Prostate gland (tissue), 2 donors: ENCODE measurements around the gene N4BP2. TPM values are rescaled to one million over a fixed set of nuclear protein-coding genes. Genes with fewer than 3 reads are reported as not detected.
"Not testable (repeated sequence)": the region's sequence is repeated elsewhere in the genome, so short reads cannot be mapped to it uniquely, and the experiment has no call there.

Experiments used
- DNase-seq: peaks from one replicate; pipeline ENCODE4 v3.0.0-alpha.2; 2019; ENCODE audit warnings: low spot score
- H3K27ac ChIP-seq, 2 donors: fragments of 200-600 bp; sonication (generic); 2 replicates each; pipeline ENCODE4 v1.5.1; 2017 to 2019
- H3K27me3 ChIP-seq: fragments of 200-600 bp; sonication (generic); replicated peaks from 2 replicates; pipeline ENCODE4 v1.5.1; 2019; ENCODE audit not compliant: insufficient read depth
- H3K36me3 ChIP-seq, 2 donors: fragments of 200-600 bp; sonication (generic); 1 replicate in 1 of 2; 2 replicates in 1 of 2; pipeline versions ENCODE4 v1.5.1 to v1.8.1; 2017 to 2019
- H3K4me1 ChIP-seq: fragments of 200-600 bp; sonication (generic); replicated peaks from 2 replicates; pipeline ENCODE4 v1.5.1; 2019
- H3K4me3 ChIP-seq, 2 donors: fragments of 200-600 bp; sonication (generic); 2 replicates each; pipeline ENCODE4 v1.5.1; 2017 to 2019
- H3K9me3 ChIP-seq: fragments of 200-600 bp; sonication (generic); 2 replicates; pipeline ENCODE4 v1.5.1; 2017
- CTCF ChIP-seq, 4 experiments: fragments of 200-600 bp in 2 of 4; fragments of 450-650 bp in 2 of 4; sonication (generic) in 2 of 4; IDR thresholded peaks; 1 replicate in 3 of 4; 2 replicates in 1 of 4; pipeline ENCODE4 v1.5.1; 2016 to 2019; ENCODE audit warnings: antibody characterized with exemption in 4 of 4, mild to moderate bottlenecking in 2 of 4, moderate library complexity in 2 of 4
- POLR2A ChIP-seq: fragments of 450-650 bp; IDR thresholded peaks from one replicate; pipeline ENCODE4 v1.6.1; 2016; ENCODE audit warnings: antibody characterized with exemption, mild to moderate bottlenecking
- POLR2AphosphoS5 ChIP-seq: sonication (generic); formaldehyde crosslinking; IDR thresholded peaks from one replicate; pipeline ENCODE4 v1.6.1; 2017; ENCODE audit warnings: antibody characterized with exemption
- WGBS: methylation state at CpG from one replicate; pipeline ENCODE4 v1.1.5; 2018; 5-methylcytosine and 5-hydroxymethylcytosine counted together
- intact Hi-C: fragments of 100-400 bp; cut with DNase I; formaldehyde crosslinking; loops from one replicate; pipeline ENCODE4 v1.14.2; 2022
- total RNA-seq, 2 donors: library from RNA; depleted of rRNA; stranded (reverse); fragments of >200 nt; gene quantifications; one replicate each; pipeline ENCODE4 v1.1.0, GENCODE V29; 2016

Gene N4BP2
- total RNA-seq, 2 donors from 2014 or later, result 8.7 to 14.7 TPM

- intact Hi-C loops, result no loop called here
- no peak overlapping the region for H3K4me3 ChIP-seq
- WGBS, result 93% methylated on average over 1 of the region's 1 CpG
- H3K36me3 ChIP-seq, result no peaks in the 10 kb centered on the region
- TF ChIP-seq POLR2A (no peak), POLR2AphosphoS5 (no peak), CTCF (IDR thresholded peaks at IDR 0.05) (no peak)
- no peak for DNase-seq
- no peaks in the 10 kb centered on the region for H3K9me3 ChIP-seq
- H3K27me3 ChIP-seq, result no peaks in the 10 kb centered on the region
- H3K27ac ChIP-seq, result no peak overlapping the region
- no peaks in the 10 kb centered on the region for H3K4me1 ChIP-seq
Measured at GRCh38 chr4:40070387-40070786, 13.7 kb downstream of the N4BP2 start.

GRCh38 chr4:40086421-40086820, 29.8 kb downstream of the N4BP2 start:
- Histone ChIP-seq H3K9me3 (no peaks in the 10 kb centered on the region), H3K4me1 (no peaks in the 10 kb centered on the region), H3K4me3 (no peak overlapping the region), H3K36me3 (no peaks in the 10 kb centered on the region), H3K27ac (no peak overlapping the region), H3K27me3 (no peaks in the 10 kb centered on the region)
- no peak for DNase-seq
- 97% methylated on average over 8 of the region's 8 CpGs for WGBS
- intact Hi-C loops, result no loop called here
- TF ChIP-seq POLR2AphosphoS5, result no peak
- no peak for TF ChIP-seq CTCF (IDR thresholded peaks at IDR 0.05)
- no peak for TF ChIP-seq POLR2A

- Histone ChIP-seq H3K36me3 (no peaks in the 10 kb centered on the region), H3K4me3 (no peak overlapping the region), H3K27ac (no peak overlapping the region), H3K27me3 (no peaks in the 10 kb centered on the region), H3K4me1 (no peaks in the 10 kb centered on the region), H3K9me3 (no peaks in the 10 kb centered on the region)
- WGBS, result 98% methylated on average over 10 of the region's 10 CpGs
- no peak for DNase-seq
- intact Hi-C loops, result no loop called here
- TF ChIP-seq POLR2A, result no peak
- TF ChIP-seq POLR2AphosphoS5, result no peak
- no peak for TF ChIP-seq CTCF (IDR thresholded peaks at IDR 0.05)
Measured at GRCh38 chr4:40087799-40088366, 31.2 kb downstream of the N4BP2 start.

GRCh38 chr4:40093400-40093799, 36.8 kb downstream of the N4BP2 start:
- H3K4me1 ChIP-seq, intact Hi-C loops, DNase-seq, H3K4me3 ChIP-seq, H3K27ac ChIP-seq, H3K27me3 ChIP-seq, H3K9me3 ChIP-seq, H3K36me3 ChIP-seq: not testable (repeated sequence)
- WGBS, result 98% methylated on average over 10 of the region's 10 CpGs

- 92% methylated on average over 8 of the region's 8 CpGs for WGBS
- no peak overlapping the region for H3K4me3 ChIP-seq
- no peak for DNase-seq
- no peaks in the 10 kb centered on the region for H3K9me3 ChIP-seq
- no peaks in the 10 kb centered on the region for H3K4me1 ChIP-seq
- no peaks in the 10 kb centered on the region for H3K36me3 ChIP-seq
- no peaks in the 10 kb centered on the region for H3K27me3 ChIP-seq
- H3K27ac ChIP-seq, result no peak overlapping the region
- TF ChIP-seq POLR2A (no peak), POLR2AphosphoS5 (no peak), CTCF (IDR thresholded peaks at IDR 0.05) (no peak)
- intact Hi-C loops, result no loop called here
Measured at GRCh38 chr4:40099010-40099409, 42.4 kb downstream of the N4BP2 start.

- intact Hi-C loops, H3K27ac ChIP-seq, DNase-seq, H3K4me3 ChIP-seq, H3K9me3 ChIP-seq, H3K27me3 ChIP-seq, H3K4me1 ChIP-seq, H3K36me3 ChIP-seq: not testable (repeated sequence)
- WGBS, result 91% methylated on average over 4 of the region's 4 CpGs
Measured at GRCh38 chr4:40107150-40107549, 50.5 kb downstream of the N4BP2 start.
